Measurements from ENCODE around the gene MAP3K15. TPM values are rescaled to one million over a fixed set of nuclear protein-coding genes. Genes with fewer than 3 reads are reported as not detected.

MAP3K15 gene
- total RNA-seq, 2 experiments from 2014 or later, result 0.27 to 0.32 TPM

- POLR2A ChIA-PET, result no interaction called here
- CTCF ChIA-PET, result interaction anchor here (0.7 kb wide), 1 partner anchor 114 kb away, joined by 3 read pairs; no protein-coding TSS in a partner anchor
These were observed 146.7 kb downstream of the MAP3K15 start for GRCh38 chrX:19368576-19368975.

DNA sequence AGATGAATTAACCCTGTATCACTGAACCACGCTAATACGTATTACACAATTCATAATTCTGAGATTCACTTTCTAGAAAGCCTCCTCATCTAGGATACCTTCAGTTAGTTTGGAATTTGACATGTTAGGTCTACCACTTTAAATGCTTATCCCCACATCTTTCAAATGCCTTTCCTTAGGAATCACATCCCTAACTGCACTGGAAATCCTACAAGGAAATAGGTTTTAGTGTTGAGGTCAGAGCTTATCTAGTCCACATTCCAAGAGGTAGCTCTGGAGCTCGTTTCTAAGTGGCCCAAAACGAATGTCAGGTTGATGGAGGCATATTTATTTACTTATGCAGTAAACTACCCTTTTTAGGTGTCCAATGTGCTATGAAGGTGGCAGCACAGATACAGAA lies 153.6 kb downstream of the MAP3K15 start:
- ChIA-PET CTCF (interaction anchor here (0.7 to 1.0 kb wide), 2 partner anchors 19 to 281 kb away, joined by 3 read pairs; no protein-coding TSS in a partner anchor), POLR2A (no interaction called here)

DNA sequence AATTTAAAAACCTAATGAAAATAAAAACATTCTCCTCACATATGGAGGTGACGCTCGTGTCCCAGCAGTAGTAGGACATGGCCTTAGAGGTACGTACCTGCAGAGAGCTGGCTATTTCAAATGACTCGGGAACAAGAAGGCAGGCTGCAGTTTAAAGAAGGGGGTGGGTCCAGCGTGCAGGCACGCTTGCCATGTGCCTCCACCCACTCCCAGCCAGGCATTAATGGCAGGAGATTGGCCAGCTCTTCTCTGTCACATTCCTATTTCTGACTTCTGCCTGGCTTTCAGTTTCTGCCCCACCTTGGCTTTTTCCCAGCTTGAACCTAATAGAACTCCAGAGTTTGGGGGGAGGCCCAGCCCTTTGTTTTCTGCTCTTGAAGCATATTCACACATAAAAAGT lies 154.4 kb downstream of the MAP3K15 start:
- ChIA-PET POLR2A (no interaction called here), CTCF (interaction anchor here (1.0 kb wide), 1 partner anchor 18 kb away, joined by 3 read pairs; no protein-coding TSS in a partner anchor)

- ChIA-PET POLR2A (no interaction called here), CTCF (no interaction called here)
These were observed 156.8 kb downstream of the MAP3K15 start for GRCh38 chrX:19358521-19358920.

DNA sequence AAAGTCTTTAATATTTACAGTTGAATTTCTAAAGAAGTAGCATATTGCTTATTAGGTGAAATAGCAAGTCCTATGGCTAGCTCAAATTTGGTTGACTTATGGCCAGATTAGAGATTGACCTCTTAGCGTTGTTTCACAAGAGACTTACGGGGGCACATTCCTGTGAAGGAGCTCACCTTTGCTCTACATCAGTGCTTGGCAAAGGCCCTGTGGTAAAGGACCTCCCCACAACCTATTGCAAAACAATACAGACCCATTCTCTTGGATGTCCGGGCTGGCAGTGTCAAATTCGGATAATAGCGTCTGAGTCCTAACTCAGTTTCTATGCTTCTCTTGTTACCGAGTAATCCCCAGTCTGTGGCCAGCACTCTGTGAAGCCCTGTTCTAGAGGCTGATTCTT lies 160.7 kb downstream of the MAP3K15 start:
- POLR2A ChIA-PET, result no interaction called here

DNA sequence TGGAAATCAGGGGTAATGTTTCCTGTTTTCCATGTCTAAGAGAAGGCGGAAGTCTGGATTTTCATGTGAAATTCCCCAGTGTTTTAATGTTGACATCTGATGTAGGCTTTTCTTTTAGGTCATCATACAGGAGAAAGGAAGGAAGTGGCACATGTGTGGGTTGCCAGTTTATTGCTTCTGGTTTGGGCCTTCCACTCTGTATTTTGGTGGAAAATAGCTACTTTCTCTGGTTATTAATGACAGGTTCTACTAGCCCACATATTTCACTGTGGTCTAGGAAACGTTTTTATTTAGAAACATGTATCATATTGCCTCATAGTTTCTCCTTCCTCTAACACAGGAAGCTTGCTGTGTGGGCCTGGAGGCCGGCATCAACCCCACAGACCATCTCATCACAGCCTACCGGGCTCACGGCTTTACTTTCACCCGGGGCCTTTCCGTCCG lies 164.3 kb downstream of the MAP3K15 start:
- CTCF ChIA-PET, result interaction anchor here (0.7 kb wide), 1 partner anchor 17 kb away, joined by 5 read pairs; no protein-coding TSS in a partner anchor
- POLR2A ChIA-PET, result interaction anchor here (0.5 kb wide), 1 partner anchor 439 kb away, joined by 4 read pairs; no protein-coding TSS in a partner anchor

More for the DNA sequence above, 160.7 kb downstream of the MAP3K15 start:
- CTCF ChIA-PET, result no interaction called here

DNA sequence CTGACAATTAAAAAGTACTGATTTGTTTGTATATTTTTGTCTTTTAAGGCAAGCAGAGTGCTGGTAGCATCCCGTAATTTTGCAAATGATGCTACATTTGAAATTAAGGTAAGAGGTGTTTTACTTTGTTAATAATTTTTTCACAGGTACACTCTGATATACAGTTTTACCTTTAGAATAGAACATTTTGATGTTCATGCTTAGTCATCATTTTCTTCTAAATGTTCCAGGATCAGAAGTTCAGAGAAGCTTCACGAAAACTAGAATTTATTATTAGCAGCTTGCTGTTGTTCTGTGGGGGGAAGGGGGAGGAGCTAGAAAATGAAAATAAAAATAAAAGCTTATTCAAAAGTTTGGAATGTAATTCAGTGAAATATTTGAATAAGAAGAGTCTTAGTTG lies 166.0 kb downstream of the MAP3K15 start:
- CTCF ChIA-PET, result interaction anchor here (0.6 kb wide), 1 partner anchor 82 kb away, joined by 4 read pairs; no protein-coding TSS in a partner anchor
- POLR2A ChIA-PET, result no interaction called here

DNA sequence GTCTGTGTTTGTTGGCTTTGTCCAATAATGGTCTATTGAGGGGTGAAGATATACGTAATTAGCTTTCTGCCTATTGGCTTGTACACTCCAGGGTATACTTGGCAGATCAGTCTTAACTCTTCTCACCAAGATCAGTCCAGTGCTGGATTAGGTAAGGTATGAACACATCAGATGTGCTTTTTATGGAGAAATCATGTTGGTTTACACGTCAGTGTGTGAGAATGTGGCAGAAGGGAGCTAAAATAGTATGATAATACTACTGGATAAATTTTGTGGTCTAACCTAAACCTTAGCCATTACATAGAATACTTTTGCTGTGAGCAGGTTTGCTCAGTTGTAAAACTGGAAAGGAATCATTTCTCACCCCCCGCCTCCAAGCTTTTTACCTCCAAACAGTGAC lies 167.4 kb downstream of the MAP3K15 start:
- ChIA-PET CTCF (no interaction called here), POLR2A (no interaction called here)

DNA sequence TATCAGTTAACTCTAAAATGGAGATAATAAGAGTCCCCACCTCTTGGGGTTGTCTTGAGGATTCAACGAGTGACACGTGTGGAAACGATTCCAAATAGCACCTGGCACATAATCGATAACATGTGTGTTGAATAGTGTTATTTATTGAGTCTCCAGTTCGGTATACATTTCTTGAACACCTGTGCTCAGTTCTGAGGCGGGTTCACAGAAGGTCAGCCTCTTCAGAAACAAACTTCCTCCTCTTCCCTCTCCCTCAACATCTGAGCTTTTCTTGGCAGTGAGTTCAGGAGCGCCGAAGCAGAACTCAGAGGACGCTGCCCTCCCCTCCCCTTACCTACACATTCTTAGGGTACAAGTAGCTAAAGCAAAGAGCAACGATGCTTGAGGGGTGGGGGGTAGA lies 170.6 kb downstream of the MAP3K15 start:
- CTCF ChIA-PET, result interaction anchor here (1.0 kb wide), 1 partner anchor 10 kb away, joined by 4 read pairs; no protein-coding TSS in a partner anchor

GRCh38 chrX:19343535-19344408 lies 171.5 kb downstream of the MAP3K15 start, which contains the start of gene PDHA1:
TSS of gene PDHA1 (plus strand) at chrX:19343927. CDS start at chrX:19344038, 111 bp downstream.
- ChIA-PET POLR2A (no interaction called here), CTCF (no interaction called here)

More for the DNA sequence above, 170.6 kb downstream of the MAP3K15 start:
- POLR2A ChIA-PET, result no interaction called here

GRCh38 chrX:19343085-19343534 lies 172.2 kb downstream of the MAP3K15 start:
- CTCF ChIA-PET, result interaction anchor here (1.4 kb wide), 1 partner anchor 18 kb away, joined by 3 read pairs; no protein-coding TSS in a partner anchor
- POLR2A ChIA-PET, result no interaction called here

GRCh38 chrX:19342331-19342906 lies 172.9 kb downstream of the MAP3K15 start:
- ChIA-PET POLR2A (no interaction called here), CTCF (interaction anchor here (1.4 kb wide), 1 partner anchor 19 kb away, joined by 3 read pairs; no protein-coding TSS in a partner anchor)

DNA sequence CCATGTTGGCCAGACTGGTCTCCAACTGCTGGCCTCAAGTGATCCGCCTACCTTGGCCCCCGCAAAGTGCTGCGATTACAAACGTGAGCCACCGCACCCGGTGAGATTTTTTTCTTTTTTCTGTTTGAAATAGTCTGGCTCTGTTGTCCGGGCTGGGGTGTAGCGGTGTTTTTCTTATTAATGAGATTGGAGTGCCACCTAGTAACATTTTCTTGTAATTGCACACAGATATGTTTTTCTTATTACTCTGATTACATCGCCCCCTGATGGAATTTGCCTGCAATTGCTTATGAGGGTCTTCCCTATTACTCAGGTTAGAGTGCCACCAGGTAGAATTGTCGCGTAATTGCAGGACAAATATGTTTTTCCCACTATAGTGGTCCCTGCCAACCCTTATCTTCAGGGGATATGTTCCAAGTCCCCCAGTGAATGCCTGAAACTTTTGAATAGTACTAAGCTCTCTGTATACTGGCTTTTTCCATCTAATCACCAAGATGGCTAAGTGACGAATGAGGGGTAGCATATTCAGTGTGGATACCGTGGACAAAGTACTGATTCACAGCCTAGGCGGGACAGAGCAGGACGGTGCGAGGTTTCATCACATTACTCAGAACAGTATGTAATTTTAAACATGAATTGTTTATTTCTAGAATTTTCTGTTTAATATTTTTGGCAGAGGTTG lies 180.2 kb downstream of the MAP3K15 start:
- ChIA-PET POLR2A (no interaction called here), CTCF (interaction anchor here (0.6 to 1.2 kb wide), 4 partner anchors 10 to 1793 kb away, joined by 3 to 10 read pairs (median 4); no protein-coding TSS in a partner anchor)

GRCh38 chrX:19332983-19333382 lies 182.3 kb downstream of the MAP3K15 start:
- CTCF ChIA-PET, result no interaction called here
- POLR2A ChIA-PET, result no interaction called here

- CTCF ChIA-PET, result no interaction called here
These were observed 183.5 kb downstream of the MAP3K15 start for GRCh38 chrX:19331831-19332230.

DNA sequence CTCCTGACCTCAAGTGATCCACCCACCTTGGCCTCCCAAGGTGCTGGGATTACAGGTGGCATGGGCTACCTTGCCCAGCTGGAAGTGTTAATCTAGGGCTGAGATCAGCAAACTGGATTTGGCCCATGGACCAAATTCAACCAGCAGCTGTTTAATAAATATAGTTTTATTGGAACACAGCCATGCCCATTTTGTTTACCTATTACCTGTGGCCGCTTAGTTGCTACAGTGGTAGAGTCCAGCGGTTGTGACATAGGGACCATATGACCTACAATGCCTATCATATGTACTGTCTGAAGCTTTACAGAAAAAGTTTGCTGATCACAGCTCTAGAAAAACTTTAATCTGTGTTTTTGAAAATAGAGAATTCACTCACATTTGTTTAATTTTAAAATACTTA lies 188.7 kb downstream of the MAP3K15 start:
- ChIA-PET POLR2A (no interaction called here), CTCF (no interaction called here)

More at GRCh38 chrX:19331831-19332230, 183.5 kb downstream of the MAP3K15 start:
- POLR2A ChIA-PET, result no interaction called here
